ENCODE data around the gene OSM.
A peak's percentile ranks its signal among the peaks of the same experiment; 100 is the strongest.

The OSM gene

DNA sequence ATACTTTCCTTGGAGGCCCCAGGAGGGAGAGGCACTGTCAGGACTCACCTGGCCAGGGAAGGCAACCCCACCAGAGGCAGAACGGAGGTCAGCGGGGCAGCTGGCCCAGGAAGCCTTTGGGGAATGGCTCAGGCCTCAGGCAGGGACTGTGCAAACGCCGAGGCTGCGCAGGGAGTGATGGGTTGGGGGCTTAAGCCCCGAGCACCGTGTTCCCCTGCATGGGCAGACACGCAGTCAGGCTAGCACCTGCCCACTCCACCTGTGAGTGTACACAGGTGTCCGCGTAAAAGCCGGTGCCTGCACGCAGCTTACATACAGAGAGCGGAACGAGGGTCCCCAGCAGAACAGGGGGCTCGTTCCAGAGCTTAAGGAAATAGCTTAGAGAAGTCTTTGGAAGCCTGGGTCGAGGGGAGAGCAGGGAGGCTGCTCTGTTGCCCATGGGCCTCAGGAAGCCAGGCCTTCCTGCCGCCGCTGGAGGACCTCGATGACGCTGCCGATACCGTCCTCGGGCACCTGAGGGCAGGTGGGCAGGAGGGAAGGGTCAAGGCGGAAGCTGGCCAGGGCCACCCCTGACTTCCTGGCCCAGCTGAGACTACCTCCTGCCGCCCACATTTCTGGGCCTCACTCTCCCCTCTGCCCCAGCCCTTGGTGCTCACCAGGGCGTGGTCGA is 18.7 kb upstream of the OSM start:
- DNase-seq (ENCODE audit: low spot score) = no peak

DNA sequence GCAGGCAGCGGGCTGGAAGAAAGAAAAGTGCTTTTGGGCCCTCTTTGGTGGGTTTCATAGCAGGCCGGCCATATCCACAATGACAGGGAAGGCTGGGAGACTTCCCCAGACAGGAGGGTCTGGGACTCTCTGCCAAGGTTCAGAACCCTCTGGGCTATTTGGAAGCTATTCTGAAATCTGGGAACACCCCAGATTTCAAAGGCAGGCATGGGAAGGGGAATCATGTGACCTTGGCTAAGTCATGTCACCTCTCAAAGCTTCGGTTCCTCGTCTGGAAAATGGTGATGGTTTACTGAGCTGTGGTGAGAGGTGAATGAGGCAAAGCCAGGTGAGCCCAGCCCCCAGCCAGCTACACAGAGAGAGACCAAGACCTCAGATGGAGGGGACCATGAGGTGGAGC is 18.0 kb upstream of the OSM start:
- no peak for DNase-seq (ENCODE audit: low spot score)

DNA sequence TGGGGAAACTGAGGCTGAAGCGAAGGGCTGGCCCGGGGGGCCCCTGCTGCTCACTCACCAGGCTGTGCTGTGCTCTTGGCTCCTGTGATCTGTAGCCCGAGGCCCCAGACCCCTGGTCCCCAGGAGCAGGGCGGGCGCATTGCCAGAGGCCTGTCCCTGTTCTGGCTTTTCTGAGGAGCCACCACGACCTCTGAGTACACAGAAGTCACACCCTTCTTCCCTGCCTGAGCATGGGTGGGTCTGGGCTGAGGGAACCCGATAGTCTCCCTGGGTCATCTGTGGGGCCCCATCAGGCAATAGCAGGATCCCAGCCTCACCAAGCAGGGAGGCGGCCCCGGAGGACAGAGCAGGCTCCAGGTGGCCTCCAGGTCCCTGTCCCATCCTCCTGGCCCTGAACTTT is 17.5 kb upstream of the OSM start:
- no peak for DNase-seq (ENCODE audit: low spot score)

GRCh38 chr22:30283342-30283741 is 16.7 kb upstream of the OSM start:
- DNase-seq (ENCODE audit: low spot score) = no peak

- no peak for DNase-seq (ENCODE audit: low spot score)
Measured at GRCh38 chr22:30282616-30283046, 16.0 kb upstream of the OSM start.

DNA sequence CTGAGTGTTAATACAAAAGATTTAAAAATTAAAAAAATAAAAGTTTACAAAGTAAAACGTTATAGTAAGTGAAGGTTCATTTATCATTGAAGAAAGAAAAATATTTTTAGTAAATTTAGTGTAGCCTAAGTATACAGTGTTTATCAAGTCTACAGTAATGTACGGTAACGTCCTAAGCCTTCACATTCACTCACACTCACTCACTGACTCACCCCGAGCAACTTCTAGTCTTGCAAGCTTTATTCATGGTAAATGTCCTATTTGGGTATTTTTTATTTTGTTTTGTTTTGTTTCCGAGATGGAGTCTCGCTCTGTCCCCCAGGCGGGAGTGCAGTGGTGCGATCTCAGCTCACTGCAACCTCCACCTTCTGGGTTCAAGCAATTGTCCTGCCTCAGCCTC is 13.9 kb upstream of the OSM start:
- DNase-seq (ENCODE audit: low spot score) = no peak

DNA sequence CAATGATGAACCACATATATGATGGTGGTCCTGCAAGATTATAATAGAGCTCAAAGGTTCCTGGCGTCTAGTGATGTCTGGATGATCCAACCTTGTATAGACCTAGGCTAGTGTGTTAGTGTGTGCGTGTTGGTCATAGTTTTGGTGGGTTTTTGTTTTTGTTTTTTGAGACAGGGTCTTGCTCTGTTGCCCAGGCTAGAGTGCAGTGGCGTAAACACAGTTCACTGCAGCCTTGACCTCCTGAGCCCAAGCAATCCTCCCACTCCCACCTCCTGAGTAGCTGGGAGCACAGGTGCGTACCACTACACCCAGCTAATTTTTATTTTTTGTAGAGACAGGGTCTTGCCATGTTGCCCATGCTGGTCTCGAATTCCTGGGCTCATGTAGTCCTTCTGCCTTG is 13.3 kb upstream of the OSM start:
- no peak for DNase-seq (ENCODE audit: low spot score)

DNA sequence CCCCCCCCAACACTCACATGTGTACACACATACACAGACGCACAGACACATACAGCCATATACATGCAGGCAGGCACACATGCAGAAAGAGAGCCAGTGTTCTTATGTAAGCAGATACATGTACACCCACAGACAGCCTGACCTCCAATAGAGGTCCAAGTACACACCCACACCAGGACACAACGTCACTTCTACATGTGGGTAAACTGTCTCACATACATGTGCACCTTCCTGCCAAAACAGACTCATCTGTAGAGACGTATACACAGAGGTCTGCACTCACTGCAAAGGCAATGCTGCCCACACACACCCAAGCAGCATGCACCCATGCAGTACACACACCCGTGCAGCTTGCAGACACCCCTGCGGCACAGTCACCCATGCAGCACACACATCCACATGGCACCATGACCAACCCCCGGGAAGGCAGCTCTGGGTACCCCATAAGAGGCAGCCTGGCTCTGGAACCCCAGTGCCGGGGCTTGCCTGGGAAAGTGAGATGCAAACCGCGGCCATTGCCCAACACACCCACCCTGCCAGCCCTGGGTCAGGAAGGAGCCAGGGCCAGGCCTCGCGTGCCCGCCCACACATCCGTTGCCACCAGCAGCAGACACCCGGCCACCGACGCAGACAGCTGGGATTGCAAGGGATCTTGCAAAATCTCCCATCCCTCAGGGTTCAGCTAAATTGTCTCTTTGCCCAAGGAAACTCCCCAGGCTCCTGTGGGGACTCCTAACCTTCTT is 12.6 kb upstream of the OSM start:
- no peak for DNase-seq (ENCODE audit: low spot score)

DNA sequence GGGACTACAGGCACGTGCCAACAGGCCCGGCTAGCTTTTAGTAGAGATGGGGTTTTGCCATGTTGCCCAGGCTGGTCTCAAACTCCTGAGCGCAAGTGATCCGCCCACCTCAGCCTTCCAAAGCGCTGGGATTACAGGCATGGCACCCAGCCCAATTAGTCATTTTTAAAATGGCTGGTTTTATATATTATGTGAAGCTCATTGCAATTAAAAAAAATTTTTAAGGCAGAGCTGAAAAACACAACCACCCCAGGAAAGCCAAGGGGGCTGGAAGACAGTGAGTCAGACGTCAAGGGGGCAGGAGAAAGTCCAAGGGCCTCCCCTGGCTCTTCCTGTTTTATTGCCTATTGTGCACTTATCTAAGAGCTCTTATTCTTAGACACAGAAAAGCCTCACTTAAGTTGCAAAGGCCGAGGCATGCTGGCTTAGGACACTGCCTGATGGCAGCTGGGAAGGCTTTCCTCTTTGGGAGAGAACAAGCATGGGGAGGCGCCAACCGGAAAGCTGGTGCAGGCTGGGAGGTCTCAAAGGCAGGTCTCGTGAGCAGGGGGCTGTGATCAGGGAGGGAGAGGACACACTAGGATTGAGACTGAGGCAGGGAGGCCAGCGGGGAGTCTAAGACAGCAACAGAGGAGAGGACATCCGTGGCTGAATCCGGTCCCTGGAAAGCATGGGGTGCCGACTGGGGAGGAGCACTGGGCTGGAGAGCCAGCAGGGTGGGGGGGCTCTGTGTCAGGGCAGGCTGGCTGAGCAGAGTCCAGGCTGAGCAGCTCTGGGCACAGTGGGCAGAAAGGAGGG is 11.1 kb upstream of the OSM start:
- DNase-seq (ENCODE audit: low spot score) = peak; percentile 39

GRCh38 chr22:30276039-30276438 is 9.4 kb upstream of the OSM start:
- no peak for DNase-seq (ENCODE audit: low spot score)

GRCh38 chr22:30275625-30276024 is 9.0 kb upstream of the OSM start:
- no peak for DNase-seq (ENCODE audit: low spot score)

GRCh38 chr22:30274437-30274812 is 7.8 kb upstream of the OSM start:
- DNase-seq (ENCODE audit: low spot score) = no peak

DNA sequence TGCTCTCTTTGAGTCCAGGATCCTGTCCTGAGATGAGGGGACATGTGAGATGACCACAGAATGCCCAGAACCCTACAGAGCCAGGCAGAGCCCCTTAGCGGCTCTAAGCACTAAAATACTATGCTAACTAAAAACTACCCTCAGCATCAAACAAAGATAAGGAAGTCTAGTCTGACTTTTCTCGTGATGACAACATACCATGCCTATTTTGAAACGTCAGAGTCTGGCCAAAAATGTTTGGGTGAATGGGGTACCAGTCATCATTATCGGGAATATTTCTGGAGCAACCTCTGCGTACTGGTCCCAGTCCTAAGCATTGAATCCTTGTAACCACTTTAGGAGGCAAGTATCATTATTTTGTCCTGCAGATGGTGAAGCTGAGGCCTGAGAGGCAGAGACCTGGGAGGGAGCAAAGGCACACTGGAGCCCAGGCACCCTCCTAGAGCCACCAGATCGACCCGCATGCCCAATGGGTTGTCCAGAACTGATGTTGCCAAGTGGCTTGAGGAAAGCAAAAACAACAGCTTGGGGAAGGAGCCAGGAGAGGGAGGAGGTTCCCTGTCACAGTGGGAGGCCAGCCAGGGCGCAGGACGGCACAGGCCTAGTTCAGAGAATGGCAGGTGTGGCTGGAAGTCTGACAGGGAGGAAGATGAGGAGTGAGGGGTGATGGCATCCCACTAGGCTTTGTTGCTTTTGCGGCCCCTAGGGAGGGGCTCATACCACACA is 7.2 kb upstream of the OSM start:
- DNase-seq (ENCODE audit: low spot score) = no peak

DNA sequence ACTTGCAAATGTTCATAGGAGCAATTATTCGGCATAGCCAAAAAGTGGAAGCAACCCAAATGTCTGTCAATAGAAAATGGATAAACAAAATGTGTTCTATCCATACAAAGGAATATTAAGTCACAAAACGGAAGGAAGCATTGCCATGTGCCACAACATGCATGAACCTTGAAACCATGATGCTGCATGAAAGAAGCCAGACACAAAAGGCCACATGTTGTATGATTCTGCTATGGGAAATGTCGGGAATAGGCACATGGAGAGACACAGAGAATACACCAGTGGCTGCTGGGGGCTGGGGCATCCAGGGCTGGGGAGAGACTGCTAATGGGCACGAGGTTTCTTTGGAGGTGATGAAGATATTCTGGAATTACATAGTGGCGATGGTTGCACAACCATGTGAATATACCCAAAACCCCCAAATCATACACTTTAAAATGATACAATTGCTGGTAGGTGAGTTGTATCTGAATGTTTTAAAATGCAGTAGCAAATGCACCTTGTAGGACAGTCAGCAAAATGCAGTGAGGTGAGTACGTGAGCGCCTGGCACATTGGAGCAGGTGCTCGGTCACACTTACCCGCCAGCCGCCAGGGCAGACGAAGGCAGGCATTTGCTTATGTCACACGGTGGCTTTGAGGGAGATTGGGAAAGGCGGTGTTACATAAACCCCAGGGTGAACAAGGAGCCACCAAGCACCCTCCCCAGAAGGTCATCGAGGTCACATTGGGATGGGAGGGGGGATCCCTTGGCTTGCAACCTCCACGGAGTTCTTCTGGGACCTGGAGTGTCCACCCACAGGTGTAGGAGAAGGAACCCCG is 6.3 kb upstream of the OSM start:
- no peak for DNase-seq (ENCODE audit: low spot score)

GRCh38 chr22:30270832-30271231 is 4.2 kb upstream of the OSM start:
- no peak for DNase-seq (ENCODE audit: low spot score)

DNA sequence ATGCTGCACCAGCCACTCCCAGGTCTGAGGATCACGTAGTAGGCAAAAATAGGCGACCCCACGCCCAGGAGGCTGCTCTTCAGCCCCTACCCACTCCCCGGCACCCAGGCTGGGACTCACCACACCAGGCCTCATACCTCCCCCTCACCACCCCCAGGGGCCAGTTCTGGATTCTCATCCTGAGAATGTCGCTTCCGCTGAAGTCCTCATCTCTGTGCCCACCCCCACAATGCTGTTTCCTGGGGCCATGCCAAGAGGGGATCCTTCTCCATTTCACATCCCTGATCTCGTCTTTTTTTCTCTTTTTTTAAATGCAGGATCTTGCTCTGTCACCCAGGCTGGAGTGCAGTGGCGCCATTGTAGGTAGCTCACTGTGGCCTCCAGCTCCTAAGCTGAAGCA is 1.7 kb upstream of the OSM start:
- no peak for DNase-seq (ENCODE audit: low spot score)

GRCh38 chr22:30267382-30268302 is 991 bp upstream of the OSM start:
- no peak for DNase-seq (ENCODE audit: low spot score)

DNA sequence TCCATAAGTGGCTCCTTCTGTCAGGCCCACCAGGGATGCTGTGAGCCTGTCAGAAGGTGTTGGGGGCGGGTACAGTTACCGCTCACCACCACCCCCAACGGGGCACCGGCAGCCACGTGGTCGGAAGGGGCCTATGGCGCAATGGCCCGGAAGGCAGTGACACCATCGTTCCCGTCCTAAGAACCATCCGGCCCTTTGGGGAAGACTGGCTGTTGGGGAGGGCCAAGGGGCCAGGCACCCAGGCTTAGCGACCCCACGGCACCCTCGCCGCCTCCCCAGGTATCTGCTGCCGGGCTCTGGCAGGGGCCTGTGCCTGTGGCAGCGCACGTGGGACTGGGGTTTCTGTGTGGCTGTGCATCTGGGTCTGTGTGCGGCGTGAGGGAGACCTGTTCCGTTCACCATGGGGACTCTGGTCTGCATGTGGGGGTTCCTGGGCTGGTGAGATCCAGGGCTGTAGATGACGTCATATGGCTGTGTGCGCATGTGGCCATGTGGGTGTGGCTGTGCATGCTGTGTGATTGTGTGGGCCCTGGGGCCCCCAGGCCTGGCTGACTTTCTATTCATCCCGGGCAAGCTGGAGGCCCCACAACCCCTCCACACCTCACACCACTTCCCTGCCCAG is 717 bp downstream of the OSM start:
- DNase-seq (ENCODE audit: low spot score) = no peak

DNA sequence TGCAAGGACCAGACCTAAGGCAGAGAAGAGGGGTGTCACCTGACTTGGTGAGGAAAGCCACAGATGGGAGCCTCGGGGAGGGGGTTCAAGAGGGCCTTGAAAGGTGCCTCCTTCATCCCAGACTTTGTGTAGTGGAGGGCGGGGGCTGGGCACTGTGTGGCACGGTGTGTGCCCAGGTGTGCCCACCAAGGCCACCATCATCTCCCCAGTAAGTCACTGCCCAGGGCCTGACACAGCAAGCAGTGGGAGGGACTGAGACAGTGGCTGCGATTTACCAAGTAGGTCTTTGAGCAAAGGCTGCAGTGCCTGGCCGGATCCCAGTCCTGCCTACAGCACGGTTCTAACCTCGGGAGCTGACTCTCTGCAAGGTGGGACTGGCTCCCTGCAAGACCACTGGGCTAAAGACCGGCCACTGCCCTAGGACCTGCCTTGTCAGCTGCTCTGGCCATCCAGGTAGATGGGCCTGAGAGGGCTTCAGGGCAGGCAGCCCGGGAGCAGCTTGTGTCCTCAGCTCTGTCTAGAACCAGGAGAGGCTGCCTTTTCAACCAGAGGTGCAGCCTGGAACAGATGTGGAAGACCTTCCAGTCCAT is 1.4 kb downstream of the OSM start:
- no peak for DNase-seq (ENCODE audit: low spot score)

GRCh38 chr22:30263883-30264282 is 2.8 kb downstream of the OSM start:
- no peak for DNase-seq (ENCODE audit: low spot score)

All from LoVo (cell line).